ENCODE measurements around the gene EEIG2.

DNA sequence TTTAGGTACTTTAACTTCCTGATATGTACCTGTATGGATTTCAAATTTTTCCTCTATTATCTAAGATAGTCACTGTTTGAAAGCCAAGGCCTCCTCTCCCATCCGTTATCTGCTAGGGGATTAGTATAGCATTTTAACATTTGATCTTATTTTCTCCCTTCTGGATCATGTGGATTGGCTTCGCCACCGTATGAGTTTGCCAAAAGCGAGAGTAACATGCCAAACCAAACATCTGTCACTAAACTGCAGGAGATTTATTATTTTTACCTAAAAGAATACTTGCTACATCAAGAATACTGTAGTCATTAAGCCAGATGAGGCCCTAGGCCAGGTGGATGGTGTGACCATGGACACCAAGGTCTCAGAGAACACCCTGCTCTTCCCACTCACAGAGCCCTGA is 28.5 kb upstream of the EEIG2 start:
- TF ChIP-seq, protein P1, sequence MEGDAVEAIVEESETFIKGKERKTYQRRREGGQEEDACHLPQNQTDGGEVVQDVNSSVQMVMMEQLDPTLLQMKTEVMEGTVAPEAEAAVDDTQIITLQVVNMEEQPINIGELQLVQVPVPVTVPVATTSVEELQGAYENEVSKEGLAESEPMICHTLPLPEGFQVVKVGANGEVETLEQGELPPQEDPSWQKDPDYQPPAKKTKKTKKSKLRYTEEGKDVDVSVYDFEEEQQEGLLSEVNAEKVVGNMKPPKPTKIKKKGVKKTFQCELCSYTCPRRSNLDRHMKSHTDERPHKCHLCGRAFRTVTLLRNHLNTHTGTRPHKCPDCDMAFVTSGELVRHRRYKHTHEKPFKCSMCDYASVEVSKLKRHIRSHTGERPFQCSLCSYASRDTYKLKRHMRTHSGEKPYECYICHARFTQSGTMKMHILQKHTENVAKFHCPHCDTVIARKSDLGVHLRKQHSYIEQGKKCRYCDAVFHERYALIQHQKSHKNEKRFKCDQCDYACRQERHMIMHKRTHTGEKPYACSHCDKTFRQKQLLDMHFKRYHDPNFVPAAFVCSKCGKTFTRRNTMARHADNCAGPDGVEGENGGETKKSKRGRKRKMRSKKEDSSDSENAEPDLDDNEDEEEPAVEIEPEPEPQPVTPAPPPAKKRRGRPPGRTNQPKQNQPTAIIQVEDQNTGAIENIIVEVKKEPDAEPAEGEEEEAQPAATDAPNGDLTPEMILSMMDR (IDR thresholded peaks at IDR 0.05; ENCODE audit: borderline replicate concordance, extremely low read depth, low read length, poor library complexity, severe bottlenecking), result no peak
- no peak for TF ChIP-seq EZH2 (IDR thresholded peaks at IDR 0.05; ENCODE audit: borderline replicate concordance, low read depth, low read length, severe bottlenecking)

All from DND-41 (cell line).